GM18909 (cell line): ENCODE measurements around the gene SPINK4.
A peak's percentile ranks its signal among the peaks of the same experiment; 100 is the strongest.

Source experiments
- ATAC-seq: cut with Tn5 transposase; IDR thresholded peaks from one replicate; pipeline ENCODE4 v1.9.1; 2021; ENCODE audit warnings: mild to moderate bottlenecking; ENCODE audit not compliant: unreplicated experiment, poor library complexity

Gene SPINK4

DNA sequence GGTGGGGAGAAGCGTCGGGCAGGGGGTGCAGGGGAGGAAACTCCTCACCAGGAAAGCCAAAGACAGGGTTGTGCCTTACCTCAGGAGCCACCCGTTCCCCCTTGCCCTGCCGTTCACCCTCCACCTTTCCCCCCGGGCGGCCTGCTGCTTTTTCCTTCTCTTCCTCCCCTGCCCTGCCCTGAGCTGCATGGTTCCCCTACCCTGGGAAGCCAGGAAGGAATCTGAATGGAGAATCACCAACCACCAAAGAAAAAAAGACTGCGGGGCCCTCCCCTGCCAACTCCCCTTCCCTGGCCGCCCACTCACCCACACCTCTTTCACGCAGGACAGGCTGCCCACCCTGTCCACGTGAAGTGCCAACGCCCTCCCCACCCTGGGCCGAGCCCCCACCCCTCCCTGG, 49.5 kb downstream of the SPINK4 start:
- peak; percentile 0 for ATAC-seq

- ATAC-seq = peak; percentile 38
These were observed 49.9 kb downstream of the SPINK4 start for GRCh38 chr9:33289936-33290246.

DNA sequence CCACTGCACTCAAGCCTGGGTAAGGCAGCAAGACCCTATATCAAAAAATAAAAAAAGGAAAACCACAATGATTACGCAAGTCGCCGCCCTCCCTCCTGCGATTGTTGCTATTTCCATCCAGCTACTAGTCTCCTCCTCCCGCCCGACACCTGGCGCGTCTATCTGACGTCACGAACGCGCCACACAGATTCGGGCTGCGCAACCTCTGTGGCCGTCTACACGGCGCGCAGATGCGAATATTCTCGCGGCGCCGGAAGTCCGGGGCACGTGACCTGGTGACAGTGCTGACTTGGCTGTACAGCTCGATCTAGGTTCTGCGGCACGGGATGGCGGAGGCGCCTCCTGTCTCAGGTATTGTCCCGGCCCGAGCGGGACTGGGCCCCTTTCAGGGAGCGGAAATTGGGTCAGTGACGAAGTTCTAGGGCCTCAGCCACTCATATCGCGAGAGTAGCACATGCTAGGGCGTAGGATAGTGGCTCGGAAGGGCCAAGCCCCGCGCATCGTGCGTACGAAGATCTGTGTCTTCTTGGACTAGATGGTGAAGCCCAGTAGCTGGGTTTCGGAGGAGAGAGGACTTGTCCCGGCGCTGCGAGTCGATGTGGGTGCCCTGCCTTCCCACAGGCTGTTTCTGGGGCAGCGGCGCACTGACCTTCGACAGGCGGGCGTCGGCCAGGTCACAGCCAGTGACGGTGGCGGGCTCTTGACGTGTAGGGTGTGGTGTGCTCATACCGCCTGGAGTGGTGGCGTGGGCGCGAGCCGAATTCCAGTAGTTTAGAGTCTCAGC, 50.5 kb downstream of the SPINK4 start, which contains the start of gene NFX1:
Gene NFX1 (plus strand): TSS at position 270 of the 784 bp plus-strand sequence. CDS start 57 bp downstream, at position 327.
- ATAC-seq = peak; percentile 91

DNA sequence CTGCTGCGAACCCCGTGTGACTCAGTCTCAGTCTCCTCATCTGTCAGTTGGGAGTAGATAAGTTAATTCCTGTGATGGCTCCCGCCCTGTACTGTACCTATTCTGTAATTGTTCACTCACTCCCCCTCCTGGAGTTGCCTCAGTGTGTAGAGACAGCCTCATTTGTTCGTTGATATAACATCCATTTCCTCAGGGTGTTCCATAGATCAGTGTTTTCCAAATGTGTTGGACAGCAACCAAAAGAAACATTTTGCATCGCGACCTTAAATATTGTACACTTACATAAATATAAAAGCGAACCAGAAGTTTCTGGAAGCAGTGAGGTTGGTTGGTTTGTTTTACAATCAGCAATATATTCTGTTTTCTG, 51.0 kb downstream of the SPINK4 start:
- no peak for ATAC-seq

GRCh38 chr9:33291901-33292300, 51.9 kb downstream of the SPINK4 start:
- ATAC-seq = no peak

DNA sequence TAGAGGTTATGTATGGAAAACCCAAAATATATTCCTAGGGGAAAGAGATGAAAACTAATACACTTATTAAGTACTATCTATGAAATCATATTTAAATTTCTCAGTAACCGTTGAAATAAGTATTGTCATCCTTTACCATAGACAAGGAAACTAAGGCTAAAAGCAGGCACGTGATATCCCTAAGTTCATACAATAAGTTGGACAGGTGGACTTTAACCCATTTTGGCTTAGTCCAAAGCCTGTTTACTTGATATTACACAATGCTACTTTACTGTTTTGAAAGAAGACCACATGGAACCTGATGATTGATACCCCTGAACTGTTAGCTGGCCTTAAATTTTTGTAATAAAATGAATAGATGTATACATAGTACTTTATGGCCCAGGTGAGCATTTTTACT, 53.8 kb downstream of the SPINK4 start:
- no peak for ATAC-seq

DNA sequence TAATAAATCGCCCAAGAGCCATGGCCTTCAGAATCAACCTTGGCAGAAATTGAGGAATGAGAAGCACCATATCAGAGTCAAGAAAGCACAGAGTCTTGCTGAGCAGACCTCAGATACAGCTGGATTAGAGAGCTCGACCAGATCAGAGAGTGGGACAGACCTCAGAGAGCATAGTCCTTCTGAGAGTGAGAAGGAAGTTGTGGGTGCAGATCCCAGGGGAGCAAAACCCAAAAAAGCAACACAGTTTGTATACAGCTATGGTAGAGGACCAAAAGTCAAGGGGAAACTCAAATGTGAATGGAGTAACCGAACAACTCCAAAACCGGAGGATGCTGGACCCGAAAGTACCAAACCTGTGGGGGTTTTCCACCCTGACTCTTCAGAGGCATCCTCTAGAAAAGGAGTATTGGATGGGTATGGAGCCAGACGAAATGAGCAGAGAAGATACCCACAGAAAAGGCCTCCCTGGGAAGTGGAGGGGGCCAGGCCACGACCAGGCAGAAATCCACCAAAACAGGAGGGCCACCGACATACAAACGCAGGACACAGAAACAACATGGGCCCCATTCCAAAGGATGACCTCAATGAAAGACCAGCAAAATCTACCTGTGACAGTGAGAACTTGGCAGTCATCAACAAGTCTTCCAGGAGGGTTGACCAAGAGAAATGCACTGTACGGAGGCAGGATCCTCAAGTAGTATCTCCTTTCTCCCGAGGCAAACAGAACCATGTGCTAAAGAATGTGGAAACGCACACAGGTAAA, 54.9 kb downstream of the SPINK4 start:
- ATAC-seq = no peak

DNA sequence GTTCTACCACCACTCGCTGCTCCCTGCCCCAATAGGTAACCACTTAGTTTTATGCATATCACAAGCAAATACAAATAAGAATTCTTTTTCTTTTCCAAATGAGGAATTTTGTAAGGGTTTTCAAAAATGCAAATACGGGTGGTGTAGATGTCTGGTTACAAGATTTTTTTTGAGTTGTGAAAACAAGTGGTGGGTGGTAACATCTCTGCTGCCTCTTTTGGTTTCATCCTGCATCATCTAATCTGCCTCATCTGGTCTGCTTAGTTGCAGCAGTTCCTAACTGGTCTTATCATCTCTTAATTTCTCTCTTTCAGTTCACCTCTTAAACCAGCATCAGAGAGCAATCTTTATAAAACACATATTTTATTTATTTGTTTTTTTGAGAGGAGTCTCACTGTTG, 55.6 kb downstream of the SPINK4 start:
- no peak for ATAC-seq

- peak; percentile 90 for ATAC-seq
These were observed 57.5 kb downstream of the SPINK4 start for GRCh38 chr9:33297432-33297831.
